Type B pancreatic cell (in vitro differentiated cells): ENCODE data around the gene SLC6A1. TPM values are rescaled to one million over a fixed set of nuclear protein-coding genes. Genes with fewer than 3 reads are reported as not detected.

Experiments used
- DNase-seq: peaks from one replicate; pipeline ENCODE4 v3.0.0; 2021; ENCODE audit warnings: mixed read lengths; ENCODE audit not compliant: unreplicated experiment; ENCODE audit errors: extremely low spot score
- H3K27ac Mint-ChIP-seq: 2 replicates; pipeline ENCODE4 v1.8.0; 2021; ENCODE audit warnings: mild to moderate bottlenecking, mixed read lengths
- H3K27me3 Mint-ChIP-seq: 2 replicates; pipeline ENCODE4 v1.8.0; 2021; ENCODE audit warnings: mixed read lengths
- H3K36me3 Mint-ChIP-seq: 2 replicates; pipeline ENCODE4 v1.8.0; 2021; ENCODE audit warnings: mixed read lengths
- H3K4me1 Mint-ChIP-seq: one replicate; pipeline ENCODE4 v1.8.0; 2021; ENCODE audit warnings: mixed read lengths; ENCODE audit not compliant: unreplicated experiment
- H3K4me3 Mint-ChIP-seq: 2 replicates; pipeline ENCODE4 v1.8.0; 2021; ENCODE audit warnings: mild to moderate bottlenecking, mixed read lengths
- H3K9me3 Mint-ChIP-seq: 2 replicates; pipeline ENCODE4 v1.8.0; 2021; ENCODE audit warnings: mixed read lengths
- CTCF ChIP-seq: fragments of 200-600 bp; sonication (generic); conservative IDR thresholded peaks from 2 replicates; pipeline ENCODE4 v1.5.0; 2021; ENCODE audit warnings: antibody characterized with exemption, mild to moderate bottlenecking
- total RNA-seq: library from RNA; stranded (reverse); gene quantifications from 2 replicates; pipeline ENCODE4 v1.2.1, GENCODE V29; 2021; ENCODE audit warnings: low replicate concordance

The SLC6A1 gene
- total RNA-seq, 1 donor from 2014 or later, result 6.3 TPM

- H3K4me3 Mint-ChIP-seq, result no peak overlapping the region
- no peak for DNase-seq
- peaks cover 39% of the 10 kb centered on the region for H3K27me3 Mint-ChIP-seq
- H3K27ac Mint-ChIP-seq, result no peak overlapping the region
- no peak for TF ChIP-seq CTCF
- no peaks in the 10 kb centered on the region for H3K9me3 Mint-ChIP-seq
- no peaks in the 10 kb centered on the region for H3K4me1 Mint-ChIP-seq
- H3K36me3 Mint-ChIP-seq, result no peaks in the 10 kb centered on the region
These were observed 55.0 kb downstream of the SLC6A1 start for GRCh38 chr3:11047500-11047899.

GRCh38 chr3:11050666-11051323 lies 58.2 kb downstream of the SLC6A1 start:
- H3K36me3 Mint-ChIP-seq, result no peaks in the 10 kb centered on the region
- H3K27me3 Mint-ChIP-seq, result peaks cover 57% of the 10 kb centered on the region
- H3K9me3 Mint-ChIP-seq, result no peaks in the 10 kb centered on the region
- TF ChIP-seq CTCF, result no peak
- no peak overlapping the region for H3K27ac Mint-ChIP-seq
- DNase-seq, result no peak
- H3K4me1 Mint-ChIP-seq, result no peaks in the 10 kb centered on the region
- no peak overlapping the region for H3K4me3 Mint-ChIP-seq

- Mint-ChIP-seq H3K4me1 (no peaks in the 10 kb centered on the region), H3K36me3 (no peaks in the 10 kb centered on the region), H3K9me3 (no peaks in the 10 kb centered on the region), H3K4me3 (no peak overlapping the region), H3K27ac (no peak overlapping the region), H3K27me3 (peaks cover 71% of the 10 kb centered on the region)
- no peak for DNase-seq
- TF ChIP-seq CTCF, result no peak
These were observed 61.5 kb downstream of the SLC6A1 start for GRCh38 chr3:11053926-11054503.

GRCh38 chr3:11054739-11055438 lies 62.3 kb downstream of the SLC6A1 start:
- no peak overlapping the region for H3K4me3 Mint-ChIP-seq
- TF ChIP-seq CTCF, result no peak
- no peak overlapping the region for H3K27ac Mint-ChIP-seq
- no peak for DNase-seq
- H3K36me3 Mint-ChIP-seq, result no peaks in the 10 kb centered on the region
- peaks cover 62% of the 10 kb centered on the region for H3K27me3 Mint-ChIP-seq
- no peaks in the 10 kb centered on the region for H3K9me3 Mint-ChIP-seq
- no peaks in the 10 kb centered on the region for H3K4me1 Mint-ChIP-seq

GRCh38 chr3:11055496-11055895 lies 62.9 kb downstream of the SLC6A1 start:
- Mint-ChIP-seq H3K4me3 (no peak overlapping the region), H3K27me3 (peaks cover 66% of the 10 kb centered on the region), H3K27ac (no peak overlapping the region), H3K9me3 (no peaks in the 10 kb centered on the region), H3K4me1 (no peaks in the 10 kb centered on the region), H3K36me3 (no peaks in the 10 kb centered on the region)
- no peak for TF ChIP-seq CTCF
- DNase-seq, result no peak
